HG02870 (cell line): Measurements from ENCODE around the gene HTR4.
A peak's percentile ranks its signal among the peaks of the same experiment; 100 is the strongest.

ENCODE experiments used
- ATAC-seq: cut with Tn5 transposase; IDR thresholded peaks from one replicate; pipeline ENCODE4 v1.9.1; 2021; ENCODE audit warnings: mild to moderate bottlenecking, moderate library complexity; ENCODE audit not compliant: unreplicated experiment

HTR4 gene

DNA sequence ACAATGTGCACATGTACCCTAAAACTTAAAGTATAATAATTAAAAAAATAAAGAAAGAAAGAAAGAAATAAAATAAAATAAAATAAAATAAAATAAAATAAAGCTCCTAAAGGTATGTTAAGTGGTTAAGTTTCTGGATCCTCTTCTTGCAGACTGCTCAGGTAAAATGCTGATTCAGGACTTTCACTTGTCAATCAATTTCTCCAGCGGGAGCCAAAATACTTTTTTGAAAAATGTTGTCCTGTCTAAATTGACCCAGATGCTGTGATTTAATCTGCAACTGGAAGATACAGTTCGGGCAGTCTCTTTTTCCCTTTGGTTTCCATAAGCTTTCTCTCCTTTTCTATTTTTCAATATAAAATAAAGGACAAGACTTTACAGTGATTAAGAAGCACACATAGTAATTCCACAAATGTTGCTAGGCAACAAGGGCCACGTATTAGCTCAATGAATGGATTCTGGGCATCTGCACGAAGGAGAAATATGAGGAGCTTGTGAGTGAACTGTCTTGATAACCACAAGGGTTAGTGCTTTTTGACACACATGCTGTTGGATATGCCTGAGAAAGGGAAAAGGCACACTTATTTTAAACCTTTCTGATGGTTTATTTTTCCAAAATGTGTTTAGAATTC lies 38.6 kb downstream of the HTR4 start:
- ATAC-seq = no peak

DNA sequence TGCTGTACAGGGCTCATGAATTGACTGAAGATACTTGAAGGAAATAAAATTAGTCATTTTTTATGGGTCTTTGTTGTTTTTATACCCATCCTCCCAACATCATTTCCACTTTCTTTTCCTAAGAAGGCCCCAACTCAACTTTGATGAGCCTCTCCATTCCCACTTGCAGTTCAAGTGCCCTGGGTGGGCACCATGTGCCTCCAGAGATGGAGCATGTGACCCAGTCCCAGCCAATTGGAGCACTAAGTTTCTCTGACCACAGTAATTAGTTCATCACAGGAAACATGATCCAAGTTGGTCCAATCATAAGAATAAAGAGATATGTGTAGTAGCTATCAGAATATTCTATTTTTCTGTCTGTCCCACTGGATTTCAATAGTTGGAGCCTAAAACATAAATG lies 46.9 kb downstream of the HTR4 start:
- no peak for ATAC-seq

DNA sequence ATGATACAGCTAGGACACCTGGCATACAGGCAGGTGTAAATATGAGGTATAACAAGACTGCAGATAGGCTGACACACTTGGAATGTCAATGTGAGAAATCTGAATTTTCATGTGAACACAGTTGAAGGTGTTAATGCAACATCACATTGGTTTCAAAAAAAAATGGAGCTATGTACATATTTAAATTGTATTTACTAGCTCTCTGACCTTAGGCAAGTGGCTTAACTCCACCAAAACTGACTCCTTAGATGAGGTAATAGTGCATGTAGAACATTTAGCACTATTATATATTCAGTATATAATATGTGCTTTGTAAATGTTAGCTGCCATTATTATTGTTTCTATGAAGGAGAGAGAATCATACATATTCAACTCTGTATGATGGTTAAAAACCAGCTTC lies 48.0 kb downstream of the HTR4 start:
- ATAC-seq = no peak

DNA sequence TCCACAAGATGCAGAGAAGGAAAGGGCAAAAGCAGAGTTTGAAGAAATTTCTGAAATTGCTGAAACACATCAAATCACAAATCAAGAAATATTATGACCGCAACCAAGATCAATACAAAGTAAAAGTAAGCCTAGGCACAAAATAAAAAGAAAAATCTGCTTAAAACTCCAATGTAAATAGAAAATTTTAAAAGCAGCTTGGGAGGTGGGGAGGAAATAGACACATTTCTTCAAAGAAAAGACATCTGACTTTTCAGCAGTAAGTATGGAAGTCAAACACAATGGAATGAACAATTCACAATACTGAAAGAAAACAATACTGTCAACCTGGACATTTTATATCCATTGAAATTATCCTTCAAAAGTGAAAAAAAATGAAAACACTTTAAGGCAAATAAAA lies 55.1 kb downstream of the HTR4 start:
- ATAC-seq = no peak

DNA sequence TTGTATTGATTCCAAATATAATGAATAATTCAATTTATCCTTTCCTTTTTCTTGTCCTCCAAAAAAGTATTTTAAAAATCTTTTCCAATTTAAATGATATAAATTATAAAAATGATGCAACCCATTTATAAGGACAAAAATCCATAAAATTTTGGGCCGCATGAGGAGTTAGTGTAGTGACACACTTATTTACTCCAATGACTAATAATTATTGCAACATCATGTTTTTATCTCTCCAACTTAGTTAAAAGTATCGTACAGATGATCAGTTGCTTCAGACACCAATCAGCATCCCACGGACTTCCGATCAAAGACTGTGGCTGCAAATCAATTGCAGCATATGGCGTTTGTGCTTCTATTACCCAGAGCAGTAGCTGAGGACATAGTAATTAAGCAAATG lies 58.6 kb downstream of the HTR4 start:
- no peak for ATAC-seq

DNA sequence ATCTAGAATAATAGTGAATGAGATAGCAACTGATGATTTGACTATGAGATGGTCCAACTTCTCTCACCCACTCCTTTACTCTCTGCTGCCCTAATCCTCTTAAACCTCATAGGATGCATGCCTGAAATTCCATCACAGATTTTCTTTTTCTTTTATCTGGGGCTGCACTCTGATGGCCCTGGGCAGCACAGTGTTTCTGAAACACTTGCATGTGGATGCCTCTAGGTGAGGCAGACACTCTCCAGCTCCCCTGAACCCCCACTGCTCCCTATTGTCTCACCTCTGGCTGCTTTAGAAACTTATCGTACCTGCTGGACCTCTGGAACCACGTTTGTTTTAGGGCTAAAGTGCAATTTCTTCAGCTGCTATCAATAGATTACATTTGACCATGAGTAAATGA lies 67.5 kb downstream of the HTR4 start:
- no peak for ATAC-seq

DNA sequence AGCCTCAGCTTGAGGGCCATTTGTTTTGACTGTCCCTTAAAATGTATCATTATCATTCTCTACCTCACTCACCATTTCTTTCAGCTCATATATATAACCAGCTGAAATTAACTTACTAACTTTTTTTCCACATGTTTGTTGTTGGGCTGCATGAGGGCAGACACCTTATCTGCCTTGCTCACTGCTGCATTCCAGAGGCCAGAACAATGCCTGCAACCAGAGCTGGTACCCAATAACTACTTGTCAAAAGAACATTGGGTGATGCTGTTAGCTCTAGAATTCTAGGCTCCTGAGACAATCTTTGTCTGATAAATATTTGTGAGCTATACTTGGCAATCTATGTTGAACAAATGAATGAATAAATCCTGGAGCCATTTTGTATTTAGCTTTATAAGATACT lies 68.3 kb downstream of the HTR4 start:
- no peak for ATAC-seq

DNA sequence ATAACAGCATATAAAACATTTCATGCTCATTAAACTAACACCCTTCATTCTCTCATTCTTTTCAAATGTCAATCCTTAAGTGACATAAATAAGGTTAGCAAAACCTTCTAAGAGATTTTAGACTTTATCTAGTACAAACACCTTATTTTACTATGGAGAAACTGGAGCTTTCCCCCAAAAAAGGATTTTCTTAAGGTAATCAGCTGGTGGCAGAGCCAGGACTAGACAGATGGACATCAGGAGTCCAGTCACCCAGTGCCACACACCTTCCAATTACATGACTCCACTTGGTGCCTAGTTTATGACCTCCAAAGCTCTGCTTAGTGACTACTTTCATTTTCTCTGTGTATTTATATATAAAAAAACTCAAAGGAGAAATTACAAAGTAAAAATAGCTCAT lies 70.2 kb downstream of the HTR4 start:
- ATAC-seq = no peak

DNA sequence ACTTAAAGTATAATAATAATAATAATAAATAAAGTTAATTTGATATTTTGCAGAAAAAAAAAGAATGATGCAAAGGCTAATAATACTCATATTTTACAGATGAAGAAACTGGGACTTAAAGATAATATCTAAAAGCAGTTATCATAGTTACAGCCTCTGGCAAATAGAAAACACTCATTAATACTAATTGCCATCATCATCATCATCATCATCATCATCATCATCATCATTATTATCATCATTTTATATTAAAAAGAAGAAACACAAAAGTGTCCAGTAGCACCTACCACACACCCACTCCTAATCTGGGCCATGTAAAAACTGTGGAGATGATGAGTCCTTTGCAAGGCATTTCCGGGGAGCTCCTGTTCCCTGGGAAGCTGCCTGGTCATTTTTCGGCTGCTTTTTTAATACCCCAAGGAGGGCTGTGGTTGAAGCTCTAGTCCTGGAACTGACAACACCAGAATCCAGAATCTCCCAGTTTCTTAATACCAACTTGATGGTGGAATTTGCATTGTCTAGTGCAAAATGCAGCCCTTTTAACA lies 70.8 kb downstream of the HTR4 start:
- no peak for ATAC-seq

DNA sequence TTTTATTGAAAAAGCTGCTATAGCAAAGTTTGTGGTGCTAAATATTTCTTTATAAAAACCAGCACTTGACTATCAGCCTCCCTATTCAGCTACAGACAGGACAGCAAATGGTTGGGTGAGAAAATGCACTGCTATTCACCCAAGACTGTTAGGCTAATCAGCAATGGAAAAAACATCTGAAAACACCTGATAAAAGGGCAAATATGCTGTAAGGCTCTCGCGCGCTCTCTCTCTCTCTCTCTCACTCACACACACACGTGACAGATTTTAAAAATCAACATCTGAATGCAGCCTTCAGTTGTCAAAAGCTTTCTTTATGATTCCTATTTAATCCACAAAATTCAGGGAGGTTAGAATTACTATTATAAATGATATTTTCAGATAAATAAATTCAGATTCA lies 80.2 kb downstream of the HTR4 start:
- ATAC-seq = no peak

DNA sequence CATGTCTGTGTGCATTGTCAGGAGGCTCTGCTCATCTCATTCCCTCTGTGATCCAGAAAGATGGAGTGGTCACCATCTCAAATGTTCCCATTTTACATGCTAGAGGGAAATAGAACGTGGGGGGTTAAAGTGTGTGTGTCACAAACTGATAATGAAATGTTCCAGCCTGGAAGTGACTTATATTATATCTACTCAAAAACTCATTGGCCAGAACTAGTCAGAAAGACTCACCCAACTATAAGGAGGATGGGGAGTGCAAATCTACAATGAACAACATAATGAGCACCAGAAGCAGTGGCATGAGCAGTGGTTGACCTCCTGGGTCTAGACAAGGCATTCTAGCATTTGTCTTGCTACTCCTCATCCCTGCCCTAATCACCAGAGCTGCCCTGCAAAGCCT lies 81.0 kb downstream of the HTR4 start:
- no peak for ATAC-seq

DNA sequence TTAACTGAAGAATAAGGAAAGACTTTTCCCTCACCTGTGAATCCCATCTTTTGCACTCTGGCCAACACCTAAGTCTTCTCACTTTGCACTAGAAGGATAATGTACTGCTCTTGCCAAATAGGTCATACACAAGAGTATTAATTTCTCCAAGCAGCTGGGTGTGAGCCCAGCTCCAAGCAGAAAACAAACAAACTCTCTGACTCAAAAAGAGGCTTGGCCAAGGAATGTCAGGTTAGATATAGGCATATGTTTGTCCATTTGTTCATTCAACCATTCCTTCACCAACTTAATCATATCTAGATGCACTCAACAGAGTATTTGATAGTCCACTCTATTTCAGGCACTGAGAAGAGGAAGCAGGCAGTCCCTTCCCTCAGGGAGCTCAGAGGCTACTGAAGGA lies 84.4 kb downstream of the HTR4 start:
- ATAC-seq = no peak

DNA sequence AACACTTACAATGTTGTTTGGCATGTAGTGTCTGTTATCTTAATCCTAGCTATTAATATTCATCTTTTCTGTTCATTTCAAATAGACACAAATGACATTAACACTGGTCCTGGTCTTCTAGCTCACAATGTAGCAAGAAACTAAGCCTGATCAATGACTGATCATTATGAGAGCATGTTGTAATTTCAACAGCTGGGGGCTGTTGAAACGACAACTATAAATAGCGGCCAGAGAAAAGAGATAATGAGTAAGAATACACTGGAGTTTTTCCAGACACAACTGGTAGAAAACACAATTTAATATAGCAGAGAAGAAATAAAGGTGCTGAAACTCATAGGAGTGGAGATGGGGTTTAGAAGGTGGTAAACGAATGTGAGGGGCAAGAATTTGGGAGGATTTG lies 89.2 kb downstream of the HTR4 start:
- ATAC-seq = no peak

DNA sequence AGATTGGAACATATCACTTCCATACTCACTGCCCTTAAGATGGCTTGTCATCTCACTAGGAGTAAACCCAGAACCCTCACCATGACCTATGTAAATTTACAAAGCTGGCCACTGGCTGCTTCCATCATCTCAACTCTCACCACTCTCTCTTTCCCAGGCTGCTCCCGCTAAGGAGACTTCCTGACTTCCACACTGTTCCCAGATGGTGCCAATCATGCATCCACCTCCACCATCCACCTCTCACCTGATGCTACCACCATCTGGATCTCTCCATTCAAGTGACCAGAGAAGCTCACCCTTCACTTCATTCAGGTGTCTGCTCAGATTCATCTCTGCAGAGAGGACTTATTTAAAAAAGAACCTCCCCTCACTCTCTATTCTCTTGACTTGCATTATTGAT lies 91.3 kb downstream of the HTR4 start:
- no peak for ATAC-seq

DNA sequence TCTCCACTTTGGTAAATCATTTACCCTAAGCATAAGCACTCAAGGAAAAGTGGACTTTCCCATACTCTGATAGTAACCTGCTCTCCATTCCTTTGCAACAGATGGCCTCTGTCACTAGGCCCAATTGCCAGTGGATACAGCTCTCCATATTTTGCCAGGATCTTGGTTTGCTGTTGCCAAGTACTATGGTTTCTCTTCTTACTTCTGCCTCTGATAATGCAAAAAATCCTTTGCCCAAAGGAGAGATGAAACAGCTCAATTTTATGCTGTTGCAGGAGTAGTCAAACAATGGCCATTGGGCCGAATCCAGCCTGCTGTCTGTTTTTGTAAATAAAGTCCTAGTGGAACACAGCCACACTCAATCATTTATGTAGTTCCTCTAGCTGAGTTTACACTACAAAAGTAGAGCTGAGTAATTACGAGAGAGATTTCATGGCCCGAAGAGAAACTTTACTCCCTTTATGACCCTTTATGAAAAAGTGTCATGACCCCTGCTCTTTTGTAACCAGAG lies 92.5 kb downstream of the HTR4 start:
- ATAC-seq = peak; percentile 74

DNA sequence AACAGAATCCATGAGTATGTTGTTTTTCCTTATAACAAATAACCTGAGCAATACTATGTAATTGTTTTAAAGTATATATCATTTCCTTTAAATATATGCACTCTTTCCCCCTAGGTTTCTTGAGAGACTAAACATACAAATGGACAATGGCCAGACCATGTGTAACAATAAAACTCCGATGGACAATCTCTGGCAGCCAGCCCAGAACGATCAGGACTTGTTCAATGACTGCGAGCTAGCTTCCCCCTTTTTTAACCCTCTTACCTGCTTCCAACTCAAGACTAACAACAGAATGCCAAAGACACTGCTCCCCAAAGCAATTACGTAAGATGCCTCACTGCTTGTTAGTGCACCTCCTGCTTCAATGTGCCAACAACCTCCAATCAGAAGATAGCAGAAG lies 94.9 kb downstream of the HTR4 start:
- ATAC-seq = no peak

DNA sequence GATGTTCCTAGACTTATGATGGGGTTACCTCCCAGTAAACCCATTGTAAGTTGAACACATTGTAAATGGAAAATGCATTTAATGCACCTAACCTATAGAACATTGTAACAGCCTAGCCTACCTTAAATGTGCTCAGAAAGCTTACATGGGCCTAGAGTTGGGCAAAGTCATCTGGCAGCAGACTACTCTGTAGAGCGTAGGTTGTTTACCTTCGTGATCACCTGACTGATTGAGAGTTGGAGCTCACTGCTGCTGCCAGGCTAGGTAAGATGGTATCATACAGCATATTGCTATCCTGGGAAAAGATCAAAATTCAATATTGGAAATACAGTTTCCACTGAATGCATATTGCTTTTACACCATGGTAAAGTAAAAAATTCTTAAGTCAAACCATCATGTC lies 95.4 kb downstream of the HTR4 start:
- no peak for ATAC-seq

DNA sequence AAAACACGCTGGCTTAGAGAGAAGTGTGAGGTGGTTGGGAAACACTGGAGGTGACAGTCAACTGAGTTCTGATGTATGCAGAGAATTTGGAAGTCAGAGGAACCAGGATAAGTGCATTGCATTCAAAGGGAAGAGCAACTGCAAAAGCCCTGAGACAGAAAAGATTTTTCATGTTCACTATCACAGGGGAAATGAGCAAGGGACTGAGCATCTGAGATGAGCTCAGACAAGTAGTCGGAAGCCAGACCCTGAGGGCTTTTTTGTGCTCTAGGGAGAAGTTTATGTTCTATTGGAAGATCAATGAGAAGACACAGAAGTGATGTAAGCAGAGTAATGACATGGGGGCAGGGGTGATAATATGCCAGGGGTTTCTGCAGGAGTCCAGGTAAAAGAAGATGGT lies 97.5 kb downstream of the HTR4 start:
- ATAC-seq = no peak

DNA sequence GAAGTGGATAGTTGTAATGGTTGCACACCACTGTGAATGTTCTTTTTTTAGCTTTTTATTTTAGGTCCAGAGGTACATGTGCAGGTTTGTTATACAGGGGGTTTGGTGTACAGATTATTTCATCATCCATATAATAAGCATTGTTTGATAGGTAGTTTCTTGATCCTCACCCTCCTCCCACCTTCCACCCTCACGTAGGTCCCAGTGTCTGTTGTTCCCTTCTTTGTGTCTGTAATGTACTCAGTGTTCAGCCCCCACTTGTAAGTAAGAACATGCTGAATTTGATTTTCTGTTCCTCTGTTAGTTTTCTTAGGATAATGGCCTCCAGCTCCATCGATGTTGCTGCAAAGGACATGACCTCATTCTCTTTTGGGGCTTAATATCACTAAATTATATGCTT lies 99.7 kb downstream of the HTR4 start:
- ATAC-seq = no peak

DNA sequence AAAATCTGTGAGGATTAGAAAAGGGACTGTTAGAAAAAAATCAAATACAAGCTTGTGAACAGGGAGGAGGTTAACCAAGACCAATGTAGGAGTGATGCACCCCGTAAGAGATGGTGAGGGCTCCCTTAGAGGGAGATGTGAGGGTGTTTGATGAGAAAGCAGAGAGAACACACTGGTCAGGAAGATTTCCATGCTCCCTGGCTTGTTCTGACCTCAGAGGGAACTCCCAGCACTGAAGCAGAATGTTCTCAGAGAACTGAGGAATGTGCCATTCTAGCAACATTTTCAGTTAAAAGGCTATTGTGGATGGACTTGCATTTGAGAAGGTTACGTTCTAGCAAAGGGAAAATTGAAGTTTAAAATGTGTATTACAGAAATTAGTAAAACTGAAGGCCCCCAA lies 110.6 kb downstream of the HTR4 start:
- ATAC-seq = no peak

DNA sequence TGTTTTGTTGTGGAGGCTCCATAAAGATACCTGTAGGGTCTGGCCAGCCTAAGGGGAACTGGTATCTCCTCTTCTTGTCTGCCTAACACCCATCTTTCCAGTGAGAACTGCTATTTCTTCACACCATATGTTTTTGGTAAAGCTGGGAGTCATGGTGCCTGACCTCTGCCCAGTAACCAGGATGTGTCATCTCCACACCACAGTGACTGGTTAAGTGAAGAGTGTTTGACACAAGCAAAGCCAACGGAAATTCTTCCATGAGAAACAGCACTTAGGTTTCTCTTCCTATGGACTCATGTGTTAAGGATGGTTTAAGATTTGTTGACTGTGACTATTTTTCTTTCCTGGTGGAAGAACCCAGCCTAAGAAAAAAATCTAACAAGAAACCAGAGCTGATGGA lies 111.5 kb downstream of the HTR4 start:
- ATAC-seq = no peak

DNA sequence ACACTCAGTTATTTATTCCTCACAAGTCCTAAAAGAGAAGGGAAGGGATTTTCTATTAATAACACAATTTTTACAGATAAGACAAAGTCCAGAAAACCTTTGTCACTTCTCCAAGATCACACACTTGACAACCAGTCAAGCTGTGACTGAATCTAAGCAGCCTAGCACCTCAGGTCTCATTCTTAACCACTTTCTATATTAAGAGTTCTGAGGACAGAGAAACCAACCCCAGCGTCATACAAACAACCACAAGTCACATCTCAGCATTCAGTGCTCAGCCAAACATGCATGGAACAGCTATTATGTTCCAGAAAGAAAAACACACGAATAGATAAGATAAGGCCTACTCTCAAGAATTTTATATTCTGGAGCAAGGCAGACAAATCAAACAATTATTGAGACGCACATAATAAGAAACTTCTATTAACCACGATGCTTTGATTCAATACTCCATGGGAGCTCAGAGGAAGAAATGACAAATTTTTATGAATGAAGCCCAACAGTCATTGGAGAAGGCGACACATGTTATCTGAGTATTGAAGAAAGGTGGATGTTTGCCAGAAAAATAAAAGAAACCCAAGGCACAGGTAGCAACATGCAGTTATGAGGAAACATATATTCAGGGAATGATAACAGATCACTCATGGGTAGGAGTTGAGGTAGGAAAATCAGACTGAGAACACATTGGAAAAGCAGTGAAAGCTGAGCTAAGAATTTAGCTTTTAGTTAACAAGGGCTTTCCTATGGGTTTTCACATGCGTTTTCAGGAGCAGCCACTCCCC lies 113.1 kb downstream of the HTR4 start:
- no peak for ATAC-seq
